Measurements from ENCODE around the gene COL4A2. TPM values are rescaled to one million over a fixed set of nuclear protein-coding genes. Genes with fewer than 3 reads are reported as not detected.
"Not testable (repeated sequence)": the region's sequence is repeated elsewhere in the genome, so short reads cannot be mapped to it uniquely, and the experiment has no call there.

Gene COL4A2
- total and polyA plus RNA-seq, 9 donors = 59.5 to 171 (median 136) TPM

DNA sequence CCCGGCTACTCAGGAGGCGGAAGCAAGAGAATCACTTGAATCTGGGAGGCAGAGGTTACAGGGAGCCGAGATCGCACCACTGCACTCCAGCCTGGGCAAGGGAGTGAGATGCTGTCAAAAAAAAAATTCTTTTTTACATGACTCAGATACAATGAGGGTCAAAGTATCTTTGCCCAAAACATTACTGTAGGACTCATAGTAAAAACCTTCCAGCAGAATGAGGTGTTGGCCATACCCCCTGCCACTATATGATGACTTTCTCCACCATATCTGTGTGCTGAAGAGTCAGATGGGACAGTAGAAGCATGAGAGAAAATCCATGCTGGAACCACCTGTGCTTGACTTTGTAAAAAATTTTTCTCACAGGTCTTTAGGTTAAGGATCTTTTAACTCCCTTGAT is 86.7 kb downstream of the COL4A2 start:
- H3K36me3 ChIP-seq = no peaks in the 10 kb centered on the region
- peaks cover 20% of the 10 kb centered on the region for H3K4me1 ChIP-seq (ENCODE audit: insufficient read depth)
- no peak overlapping the region for H3K27ac ChIP-seq
- no peak for TF ChIP-seq POLR2A (IDR thresholded peaks at IDR 0.05)
- TF ChIP-seq EP300 (IDR thresholded peaks at IDR 0.05) = no peak
- TF ChIP-seq, protein P1, sequence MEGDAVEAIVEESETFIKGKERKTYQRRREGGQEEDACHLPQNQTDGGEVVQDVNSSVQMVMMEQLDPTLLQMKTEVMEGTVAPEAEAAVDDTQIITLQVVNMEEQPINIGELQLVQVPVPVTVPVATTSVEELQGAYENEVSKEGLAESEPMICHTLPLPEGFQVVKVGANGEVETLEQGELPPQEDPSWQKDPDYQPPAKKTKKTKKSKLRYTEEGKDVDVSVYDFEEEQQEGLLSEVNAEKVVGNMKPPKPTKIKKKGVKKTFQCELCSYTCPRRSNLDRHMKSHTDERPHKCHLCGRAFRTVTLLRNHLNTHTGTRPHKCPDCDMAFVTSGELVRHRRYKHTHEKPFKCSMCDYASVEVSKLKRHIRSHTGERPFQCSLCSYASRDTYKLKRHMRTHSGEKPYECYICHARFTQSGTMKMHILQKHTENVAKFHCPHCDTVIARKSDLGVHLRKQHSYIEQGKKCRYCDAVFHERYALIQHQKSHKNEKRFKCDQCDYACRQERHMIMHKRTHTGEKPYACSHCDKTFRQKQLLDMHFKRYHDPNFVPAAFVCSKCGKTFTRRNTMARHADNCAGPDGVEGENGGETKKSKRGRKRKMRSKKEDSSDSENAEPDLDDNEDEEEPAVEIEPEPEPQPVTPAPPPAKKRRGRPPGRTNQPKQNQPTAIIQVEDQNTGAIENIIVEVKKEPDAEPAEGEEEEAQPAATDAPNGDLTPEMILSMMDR (IDR thresholded peaks at IDR 0.05) = no peak
- no peak for DNase-seq
- H3K27me3 ChIP-seq = no peaks in the 10 kb centered on the region
- no peak overlapping the region for H3K4me3 ChIP-seq
- intact Hi-C loops (cut with DNase I) = loop anchor here in 1 of 4 donors (10.0 kb wide), 1 partner anchor 49 kb away; no protein-coding TSS in a partner anchor
- H3K9me3 ChIP-seq = no peaks in the 10 kb centered on the region
- whole genome bisulfite sequencing, 3 donors = 91 to 96% (median 93%) methylated on average over 4 of the region's 4 CpGs

DNA sequence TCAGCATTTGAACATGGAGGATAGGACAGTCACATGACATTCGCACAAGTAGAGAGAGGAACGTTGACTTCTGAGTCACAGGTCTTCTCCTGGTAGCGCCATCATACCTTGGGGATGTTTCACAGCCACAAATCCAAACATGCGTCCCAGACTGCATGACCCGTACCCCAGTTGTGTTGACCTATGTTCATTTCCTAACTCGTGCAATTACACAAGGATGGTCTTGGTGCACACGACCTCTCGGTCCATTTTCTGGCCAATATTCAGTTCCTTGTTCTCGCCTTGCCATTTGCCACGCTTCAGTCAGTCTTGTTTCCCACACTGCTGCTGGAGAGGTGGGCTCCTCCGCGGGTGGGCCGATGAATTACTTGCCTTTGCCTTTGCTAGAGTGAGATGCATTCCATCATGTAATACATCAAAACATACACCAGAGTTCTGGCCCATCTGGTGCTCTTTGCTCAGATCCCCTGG is 87.3 kb downstream of the COL4A2 start:
- TF ChIP-seq EP300 (IDR thresholded peaks at IDR 0.05) (no peak), POLR2A (IDR thresholded peaks at IDR 0.05) (no peak)
- TF ChIP-seq, protein P1 (IDR thresholded peaks at IDR 0.05) = no peak
- intact Hi-C loops (cut with DNase I) = loop anchor here in 1 of 4 donors (10.0 kb wide), 1 partner anchor 50 kb away; no protein-coding TSS in a partner anchor
- Histone ChIP-seq H3K4me1 (ENCODE audit: insufficient read depth) (peaks cover 24% of the 10 kb centered on the region), H3K9me3 (no peaks in the 10 kb centered on the region), H3K4me3 (no peak overlapping the region), H3K27me3 (no peaks in the 10 kb centered on the region), H3K36me3 (no peaks in the 10 kb centered on the region), H3K27ac (no peak overlapping the region)
- DNase-seq = no peak
- WGBS, 3 donors = 67 to 71% (median 70%) methylated on average over 13 of the region's 13 CpGs

DNA sequence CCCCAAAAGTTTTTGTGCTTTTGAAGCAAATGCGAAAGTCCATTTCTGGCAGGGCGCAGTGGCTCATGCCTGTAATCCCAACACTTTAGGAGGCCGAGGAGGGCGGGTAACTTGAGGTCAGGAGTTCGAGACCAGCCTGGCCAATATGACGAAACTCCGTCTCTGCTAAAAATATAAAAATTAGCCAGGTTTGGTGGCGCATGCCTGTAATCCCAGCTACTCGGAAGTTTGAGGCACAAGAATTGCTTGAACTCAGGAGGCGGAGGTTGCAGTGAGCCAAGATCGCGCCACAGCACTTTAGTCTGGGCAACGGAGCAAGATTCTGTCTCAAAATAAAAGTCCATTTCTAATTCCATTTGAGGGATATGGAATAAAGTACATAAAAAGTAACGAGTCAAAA is 88.5 kb downstream of the COL4A2 start:
- intact Hi-C loops (cut with DNase I) = loop anchor here (5.0 to 10.0 kb wide), 4 partner anchors 48 to 153 kb away; partner anchors contain the start of genes COL4A1 (in 1 of the 4) and COL4A2 (in 1 of the 4)

DNA sequence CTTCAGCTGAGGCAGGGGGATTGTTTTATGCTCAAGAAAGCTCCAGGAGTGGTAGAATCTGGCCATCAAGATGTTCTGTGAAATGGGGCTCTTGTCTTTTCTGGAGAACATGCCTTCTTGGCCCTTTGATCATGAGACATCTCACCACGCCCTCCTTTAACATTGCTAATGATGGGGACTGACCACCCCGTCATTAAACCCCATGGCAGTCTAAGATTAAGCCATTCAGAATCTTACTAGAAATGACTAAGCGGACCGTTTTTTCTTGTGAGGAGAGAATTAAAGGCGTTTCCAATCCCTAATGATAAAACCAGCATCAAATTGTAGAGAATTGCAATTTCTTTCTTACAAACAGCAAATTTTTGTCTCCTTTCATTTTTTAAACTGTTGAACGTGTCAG is 89.4 kb downstream of the COL4A2 start:
- no peaks in the 10 kb centered on the region for H3K27me3 ChIP-seq
- H3K9me3 ChIP-seq = no peaks in the 10 kb centered on the region
- DNase-seq = no peak
- peak overlapping the region; percentile 61 to 86 for H3K27ac ChIP-seq
- intact Hi-C loops (cut with DNase I) = loop anchor here (5.0 to 10.0 kb wide), 4 partner anchors 49 to 154 kb away; partner anchors contain the start of genes COL4A1 (in 1 of the 4) and COL4A2 (in 1 of the 4)
- peaks cover 24% of the 10 kb centered on the region for H3K4me1 ChIP-seq (ENCODE audit: insufficient read depth)
- no peaks in the 10 kb centered on the region for H3K36me3 ChIP-seq
- 29 to 45% (median 31%) methylated on average over 6 of the region's 6 CpGs for WGBS, 3 donors
- TF ChIP-seq, protein P1 (IDR thresholded peaks at IDR 0.05) = no peak
- TF ChIP-seq EP300 (IDR thresholded peaks at IDR 0.05) = no peak
- no peak for TF ChIP-seq POLR2A (IDR thresholded peaks at IDR 0.05)
- no peak overlapping the region for H3K4me3 ChIP-seq

More for the DNA sequence above, 88.5 kb downstream of the COL4A2 start:
- DNase-seq, H3K36me3 ChIP-seq, H3K27me3 ChIP-seq, H3K9me3 ChIP-seq, H3K4me3 ChIP-seq: not testable (repeated sequence)
- Histone ChIP-seq H3K4me1 (ENCODE audit: insufficient read depth) (peaks cover 24% of the 10 kb centered on the region), H3K27ac (peak overlapping the region in 1 of 2 donors; percentile 86)
- 77 to 83% (median 83%) methylated on average over 14 of the region's 14 CpGs for WGBS, 3 donors

DNA sequence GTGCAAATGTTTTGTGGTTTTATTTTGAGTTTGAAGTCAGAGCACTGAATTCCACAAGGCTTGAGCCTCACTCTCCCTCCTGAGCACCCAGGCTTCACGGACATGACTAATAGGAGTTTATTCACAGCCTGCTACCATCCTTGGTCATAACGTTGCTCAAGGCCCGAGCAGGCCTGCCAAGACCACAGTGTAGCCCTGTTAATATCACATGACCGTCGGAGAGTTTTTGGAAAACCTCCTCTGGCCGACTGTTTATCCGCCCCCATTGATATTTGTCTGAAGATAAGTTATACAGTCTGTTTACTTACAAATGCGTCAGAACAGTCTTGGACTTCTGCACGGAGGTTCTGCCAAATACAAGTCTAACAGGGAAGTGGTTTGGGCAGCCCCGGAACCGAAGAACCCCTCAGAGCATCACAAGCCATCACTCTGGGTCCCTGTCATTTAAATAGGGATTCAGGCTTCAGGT is 89.9 kb downstream of the COL4A2 start:
- 4 to 13% (median 7%) methylated on average over 11 of the region's 11 CpGs for WGBS, 3 donors
- H3K4me3 ChIP-seq = peak overlapping the region; percentile 24
- H3K9me3 ChIP-seq = no peaks in the 10 kb centered on the region
- intact Hi-C loops (cut with DNase I) = loop anchor here (5.0 to 10.0 kb wide), 4 partner anchors 50 to 155 kb away; partner anchors contain the start of genes COL4A1 (in 1 of the 4) and COL4A2 (in 1 of the 4)
- TF ChIP-seq EP300 (IDR thresholded peaks at IDR 0.05) (peak; percentile 93), POLR2A (IDR thresholded peaks at IDR 0.05) (no peak)
- H3K4me1 ChIP-seq (ENCODE audit: insufficient read depth) = peaks cover 24% of the 10 kb centered on the region
- H3K27me3 ChIP-seq = no peaks in the 10 kb centered on the region
- peak overlapping the region; percentile 76 to 86 for H3K27ac ChIP-seq
- no peaks in the 10 kb centered on the region for H3K36me3 ChIP-seq
- peak; percentile 87 to 96 (median 92) for DNase-seq

Measured in ovary (tissue), 9 donors.